Measurements from ENCODE around the gene HOMER2. TPM values are rescaled to one million over a fixed set of nuclear protein-coding genes. Genes with fewer than 3 reads are reported as not detected.

The HOMER2 gene
- total RNA-seq, 2 donors from 2014 or later = 1.8 to 4.9 TPM

DNA sequence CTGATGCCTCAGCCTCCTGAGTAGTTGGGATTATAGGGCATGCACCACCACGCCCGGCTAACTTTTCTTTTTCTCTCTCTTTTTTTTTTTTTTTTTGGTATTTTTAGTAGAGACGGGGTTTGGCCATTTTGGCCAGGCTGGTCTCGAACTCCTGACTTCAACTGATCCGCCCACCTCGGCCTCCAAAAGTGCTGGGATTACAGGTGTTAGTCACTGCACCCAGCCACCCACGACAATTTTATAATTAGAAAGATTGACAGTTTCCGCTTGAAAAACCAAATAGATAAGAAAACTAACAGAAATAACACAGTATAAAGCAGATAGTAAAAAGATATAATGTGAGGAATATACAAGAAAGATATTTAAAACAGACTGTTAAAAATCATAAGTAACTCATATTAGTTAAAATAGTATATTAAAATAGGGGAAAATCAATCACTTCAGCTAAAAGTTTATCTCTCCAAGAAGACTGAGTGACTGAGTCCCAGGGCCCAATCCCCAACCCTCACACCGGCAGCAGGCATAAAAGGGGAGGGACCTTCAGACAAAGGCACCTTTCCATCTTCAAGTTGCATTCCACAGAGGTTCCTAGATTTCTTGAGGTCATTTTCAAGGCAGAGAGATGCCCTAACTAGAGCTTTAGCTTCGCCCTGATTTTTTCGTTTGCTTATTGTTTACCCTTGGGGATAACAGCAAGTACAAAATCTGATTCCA is 144.4 kb downstream of the HOMER2 start:
- Histone ChIP-seq H3K27me3 (replicated peaks; ENCODE audit: insufficient read depth) (no peaks in the 10 kb centered on the region), H3K4me1 (ENCODE audit: control insufficient read depth in 1 of 2, low read depth in 2 of 2) (peaks cover 21 to 22% of the 10 kb centered on the region in 2 donors), H3K27ac (no peak overlapping the region), H3K4me3 (no peak overlapping the region), H3K9me3 (no peaks in the 10 kb centered on the region), H3K36me3 (no peaks in the 10 kb centered on the region)
- no peak for ATAC-seq (ENCODE audit: insufficient number of reproducible peaks, low FRiP score, low read depth)
- DNase-seq (ENCODE audit: low spot score) = no peak
- TF ChIP-seq, protein P1, sequence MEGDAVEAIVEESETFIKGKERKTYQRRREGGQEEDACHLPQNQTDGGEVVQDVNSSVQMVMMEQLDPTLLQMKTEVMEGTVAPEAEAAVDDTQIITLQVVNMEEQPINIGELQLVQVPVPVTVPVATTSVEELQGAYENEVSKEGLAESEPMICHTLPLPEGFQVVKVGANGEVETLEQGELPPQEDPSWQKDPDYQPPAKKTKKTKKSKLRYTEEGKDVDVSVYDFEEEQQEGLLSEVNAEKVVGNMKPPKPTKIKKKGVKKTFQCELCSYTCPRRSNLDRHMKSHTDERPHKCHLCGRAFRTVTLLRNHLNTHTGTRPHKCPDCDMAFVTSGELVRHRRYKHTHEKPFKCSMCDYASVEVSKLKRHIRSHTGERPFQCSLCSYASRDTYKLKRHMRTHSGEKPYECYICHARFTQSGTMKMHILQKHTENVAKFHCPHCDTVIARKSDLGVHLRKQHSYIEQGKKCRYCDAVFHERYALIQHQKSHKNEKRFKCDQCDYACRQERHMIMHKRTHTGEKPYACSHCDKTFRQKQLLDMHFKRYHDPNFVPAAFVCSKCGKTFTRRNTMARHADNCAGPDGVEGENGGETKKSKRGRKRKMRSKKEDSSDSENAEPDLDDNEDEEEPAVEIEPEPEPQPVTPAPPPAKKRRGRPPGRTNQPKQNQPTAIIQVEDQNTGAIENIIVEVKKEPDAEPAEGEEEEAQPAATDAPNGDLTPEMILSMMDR (IDR thresholded peaks at IDR 0.05) = no peak

DNA sequence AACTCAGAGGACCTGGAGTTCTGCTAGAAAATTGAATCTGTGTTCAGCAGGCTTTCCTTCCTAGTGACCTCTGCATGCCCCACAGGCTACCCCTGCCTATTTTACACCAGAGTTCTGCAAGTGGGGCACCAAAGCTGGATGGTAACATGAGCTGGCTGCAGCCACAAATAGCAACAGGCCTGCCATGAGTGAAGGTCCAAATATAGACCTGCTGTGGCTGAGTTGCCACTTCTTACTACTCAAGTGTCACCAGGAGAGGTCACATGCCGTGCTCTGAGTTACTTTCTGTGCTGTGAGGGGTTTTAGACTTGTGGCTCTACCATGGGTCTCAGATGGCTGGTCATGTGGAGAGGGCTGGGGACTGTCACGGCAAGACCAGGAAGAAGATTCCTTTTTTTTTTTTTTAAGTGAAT is 146.5 kb downstream of the HOMER2 start, which contains the start of gene FSD2:
Gene FSD2, minus strand, starts transcription at position 76 of the 413 bp plus-strand sequence. CDS start 18,679 bp downstream, outside the sequence.
- DNase-seq (ENCODE audit: low spot score) (no peak), ATAC-seq (ENCODE audit: insufficient number of reproducible peaks, low FRiP score, low read depth) (no peak)
- H3K4me3 ChIP-seq = no peak within 1 kb of the TSS
- no peaks in the 10 kb centered on the region for H3K9me3 ChIP-seq
- peaks cover 2 to 3% of the 10 kb centered on the region in 2 donors for H3K4me1 ChIP-seq (ENCODE audit: control insufficient read depth in 1 of 2, low read depth in 2 of 2)
- TF ChIP-seq, protein P1 (IDR thresholded peaks at IDR 0.05) = no peak
- no peak within 1 kb of the TSS for H3K27ac ChIP-seq
- H3K36me3 ChIP-seq = no peaks in the 10 kb centered on the region
- H3K27me3 ChIP-seq (replicated peaks; ENCODE audit: insufficient read depth) = no peaks in the 10 kb centered on the region

- Histone ChIP-seq H3K4me3 (no peak overlapping the region), H3K36me3 (no peaks in the 10 kb centered on the region), H3K27ac (no peak overlapping the region), H3K9me3 (no peaks in the 10 kb centered on the region), H3K27me3 (replicated peaks; ENCODE audit: insufficient read depth) (no peaks in the 10 kb centered on the region), H3K4me1 (ENCODE audit: control insufficient read depth in 1 of 2, low read depth in 2 of 2) (peaks cover 0 to 3% of the 10 kb centered on the region in 2 donors)
- DNase-seq (ENCODE audit: low spot score) (no peak), ATAC-seq (ENCODE audit: insufficient number of reproducible peaks, low FRiP score, low read depth) (no peak)
- TF ChIP-seq, protein P1 (IDR thresholded peaks at IDR 0.05) = no peak
Observed at GRCh38 chr15:82804575-82804949, 148.0 kb downstream of the HOMER2 start.

DNA sequence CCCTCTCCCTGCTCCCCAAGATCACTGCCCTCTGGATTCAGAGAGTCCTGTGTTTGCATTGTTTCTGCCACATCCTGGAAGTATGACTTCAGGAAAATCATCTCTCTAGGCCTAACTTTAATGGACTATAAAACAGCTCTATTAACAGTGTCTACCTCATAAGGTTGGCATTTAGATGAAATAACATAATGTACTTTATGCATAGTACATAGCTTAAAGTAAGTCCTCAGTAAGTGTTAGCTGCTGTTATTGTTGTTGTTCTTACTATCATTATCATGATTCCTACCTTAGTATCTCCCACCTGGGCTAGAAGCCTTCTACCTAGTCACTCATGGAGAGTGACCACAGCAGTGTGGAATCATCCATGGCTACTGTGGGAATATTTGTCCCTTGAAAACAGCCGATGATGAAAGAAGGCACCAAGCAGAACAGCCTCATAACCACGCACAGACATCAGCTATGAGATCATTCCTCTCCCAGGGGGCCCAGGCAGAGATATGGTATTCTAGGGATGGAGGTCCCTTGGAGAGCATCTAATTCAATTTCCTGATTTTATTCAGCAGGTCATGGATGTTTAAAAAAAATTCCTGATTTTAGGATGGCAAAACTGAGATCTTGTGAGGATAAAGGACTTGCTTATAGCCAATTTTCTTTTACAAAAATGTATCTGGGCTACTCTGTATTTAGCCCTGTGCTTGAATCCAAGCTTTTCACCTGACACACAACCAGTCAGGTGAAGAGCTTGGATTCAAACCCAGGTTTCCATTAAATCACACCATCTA is 148.5 kb downstream of the HOMER2 start:
- no peaks in the 10 kb centered on the region for H3K36me3 ChIP-seq
- no peak for DNase-seq (ENCODE audit: low spot score)
- H3K27ac ChIP-seq = no peak overlapping the region
- no peaks in the 10 kb centered on the region for H3K9me3 ChIP-seq
- H3K4me3 ChIP-seq = no peak overlapping the region
- no peak for ATAC-seq (ENCODE audit: insufficient number of reproducible peaks, low FRiP score, low read depth)
- H3K4me1 ChIP-seq (ENCODE audit: control insufficient read depth in 1 of 2, low read depth in 2 of 2) = peaks cover 0 to 2% of the 10 kb centered on the region in 2 donors
- H3K27me3 ChIP-seq (replicated peaks; ENCODE audit: insufficient read depth) = no peaks in the 10 kb centered on the region
- TF ChIP-seq, protein P1 (IDR thresholded peaks at IDR 0.05) = no peak

DNA sequence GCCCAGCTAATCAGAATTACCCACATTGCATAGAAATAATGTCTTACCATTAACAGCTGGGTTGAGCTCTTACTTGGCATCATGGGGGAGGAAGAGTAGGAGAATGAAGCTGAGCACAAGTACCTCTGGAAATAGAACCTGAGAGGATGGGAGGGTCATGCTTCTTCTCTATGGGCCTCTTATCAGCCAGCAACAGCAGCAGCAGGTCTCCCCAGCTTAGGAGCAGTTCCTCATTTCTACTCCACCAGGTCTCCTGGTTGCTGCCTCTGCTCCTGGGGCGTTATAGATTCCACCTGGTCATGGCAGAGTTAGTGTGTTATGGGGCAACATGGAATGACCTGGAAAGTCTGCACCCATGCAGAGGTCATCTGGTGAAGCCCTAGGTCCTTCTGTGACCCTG is 150.0 kb downstream of the HOMER2 start:
- Histone ChIP-seq H3K4me1 (ENCODE audit: control insufficient read depth in 1 of 2, low read depth in 2 of 2) (no peaks in the 10 kb centered on the region), H3K27me3 (replicated peaks; ENCODE audit: insufficient read depth) (no peaks in the 10 kb centered on the region), H3K9me3 (no peaks in the 10 kb centered on the region), H3K36me3 (no peaks in the 10 kb centered on the region), H3K4me3 (no peak overlapping the region), H3K27ac (no peak overlapping the region)
- TF ChIP-seq, protein P1 (IDR thresholded peaks at IDR 0.05) = no peak
- no peak for DNase-seq (ENCODE audit: low spot score)
- no peak for ATAC-seq (ENCODE audit: insufficient number of reproducible peaks, low FRiP score, low read depth)
